HG02938 (cell line): ENCODE data around the gene NOS1AP.

Experiments used
- ATAC-seq: cut with Tn5 transposase; IDR thresholded peaks from one replicate; pipeline ENCODE4 v1.9.1; 2021; ENCODE audit warnings: mild to moderate bottlenecking, moderate library complexity; ENCODE audit not compliant: unreplicated experiment

NOS1AP gene

GRCh38 chr1:162359523-162360236 is 290.2 kb downstream of the NOS1AP start:
- ATAC-seq, result no peak

GRCh38 chr1:162360237-162360873 is 290.9 kb downstream of the NOS1AP start:
- no peak for ATAC-seq

GRCh38 chr1:162360874-162361260 is 291.4 kb downstream of the NOS1AP start:
- ATAC-seq, result no peak

- peak; percentile 35 for ATAC-seq
Measured at GRCh38 chr1:162361349-162361748, 291.9 kb downstream of the NOS1AP start.

GRCh38 chr1:162363823-162364222 is 294.3 kb downstream of the NOS1AP start:
- no peak for ATAC-seq

GRCh38 chr1:162364498-162364897 is 295.0 kb downstream of the NOS1AP start:
- ATAC-seq, result no peak

- no peak for ATAC-seq
Measured at GRCh38 chr1:162365284-162366020, 296.0 kb downstream of the NOS1AP start.

- ATAC-seq, result no peak
Measured at GRCh38 chr1:162366149-162366548, 296.7 kb downstream of the NOS1AP start.

- ATAC-seq, result no peak
Measured at GRCh38 chr1:162366671-162367070, 297.2 kb downstream of the NOS1AP start.

GRCh38 chr1:162367073-162367472 is 297.6 kb downstream of the NOS1AP start:
- no peak for ATAC-seq

GRCh38 chr1:162367772-162368171 is 298.3 kb downstream of the NOS1AP start:
- ATAC-seq, result no peak

- ATAC-seq, result no peak
Measured at GRCh38 chr1:162368451-162368850, 299.0 kb downstream of the NOS1AP start.

- ATAC-seq, result no peak
Measured at GRCh38 chr1:162369571-162369970, 300.1 kb downstream of the NOS1AP start.

GRCh38 chr1:162370161-162370560 is 300.7 kb downstream of the NOS1AP start:
- no peak for ATAC-seq

GRCh38 chr1:162370721-162371120 is 301.2 kb downstream of the NOS1AP start:
- ATAC-seq, result no peak

- ATAC-seq, result no peak
Measured at GRCh38 chr1:162371611-162372010, 302.1 kb downstream of the NOS1AP start.

- ATAC-seq, result no peak
Measured at GRCh38 chr1:162372159-162373071, 302.9 kb downstream of the NOS1AP start.

GRCh38 chr1:162373072-162373427 is 303.6 kb downstream of the NOS1AP start:
- no peak for ATAC-seq

- ATAC-seq, result no peak
Measured at GRCh38 chr1:162373541-162374260, 304.2 kb downstream of the NOS1AP start.

GRCh38 chr1:162374406-162374805 is 304.9 kb downstream of the NOS1AP start:
- no peak for ATAC-seq
